Lower lobe of right lung (tissue), 2 donors: ENCODE measurements around the gene PANK2. TPM values are rescaled to one million over a fixed set of nuclear protein-coding genes. Genes with fewer than 3 reads are reported as not detected.
"Not testable (repeated sequence)": the region's sequence is repeated elsewhere in the genome, so short reads cannot be mapped to it uniquely, and the experiment has no call there.

Experiments
- ATAC-seq, 2 donors: fragments of 200-7000 bp; cut with Tn5 transposase; one replicate each; pipeline ENCODE4 v1.9.1; 2020 to 2022; ENCODE audit warnings: mild to moderate bottlenecking in 2 of 2, moderate library complexity in 2 of 2
- DNase-seq: peaks from one replicate; pipeline ENCODE4 v3.0.0-alpha.2; 2020
- H3K27ac ChIP-seq: fragments of 200-600 bp; one replicate; pipeline ENCODE4 v1.8.0; 2022
- H3K27me3 ChIP-seq: fragments of 200-600 bp; one replicate; pipeline ENCODE4 v1.8.0; 2022; ENCODE audit warnings: low read depth
- H3K36me3 ChIP-seq: fragments of 200-600 bp; one replicate; pipeline ENCODE4 v1.8.0; 2022; ENCODE audit warnings: mild to moderate bottlenecking
- H3K4me1 ChIP-seq: fragments of 200-600 bp; one replicate; pipeline ENCODE4 v1.8.0; 2022
- H3K4me3 ChIP-seq: fragments of 200-600 bp; one replicate; pipeline ENCODE4 v1.8.0; 2022; ENCODE audit warnings: mild to moderate bottlenecking
- H3K9me3 ChIP-seq: fragments of 200-600 bp; one replicate; pipeline ENCODE4 v1.8.0; 2022
- CTCF ChIP-seq: fragments of 200-600 bp; IDR thresholded peaks from one replicate; pipeline ENCODE4 v1.8.0; 2022; ENCODE audit warnings: antibody characterized with exemption, mild to moderate bottlenecking
- intact Hi-C: fragments of 100-400 bp; cut with DNase I; formaldehyde crosslinking; loops from one replicate; pipeline ENCODE4 v1.11.0; 2022
- total RNA-seq: library from RNA; stranded (reverse); fragmentation: NEBNext Ultra II Directional; extraction: Animal tissue kit (Norgen Biotek cat#: 25700); gene quantifications from one replicate; pipeline ENCODE4 v1.2.1, GENCODE V29; 2021
- donor health status: DM: no; HTN: yes; CAD: no; lungs with severe emphysema.

The PANK2 gene
- total RNA-seq, 1 donor from 2014 or later = 39.1 TPM

- TF ChIP-seq CTCF = no peak
- DNase-seq (no peak), ATAC-seq (no peak)
- Histone ChIP-seq H3K36me3 (no peaks in the 10 kb centered on the region), H3K27me3 (no peaks in the 10 kb centered on the region), H3K4me1 (peaks cover 70% of the 10 kb centered on the region), H3K27ac (no peak overlapping the region), H3K4me3 (peak overlapping the region; percentile 92), H3K9me3 (no peaks in the 10 kb centered on the region)
- intact Hi-C loops = no loop called here
These were observed 2.1 kb downstream of the PANK2 start for GRCh38 chr20:3890999-3891929.

GRCh38 chr20:3894796-3895195 lies 5.6 kb downstream of the PANK2 start:
- Histone ChIP-seq H3K9me3 (no peaks in the 10 kb centered on the region), H3K27ac (no peak overlapping the region), H3K36me3 (no peaks in the 10 kb centered on the region), H3K4me1 (peaks cover 96% of the 10 kb centered on the region), H3K27me3 (no peaks in the 10 kb centered on the region), H3K4me3 (no peak overlapping the region)
- ATAC-seq (no peak), DNase-seq (no peak)
- intact Hi-C loops = no loop called here
- no peak for TF ChIP-seq CTCF

GRCh38 chr20:3896302-3896701 lies 7.1 kb downstream of the PANK2 start:
- Histone ChIP-seq H3K9me3 (no peaks in the 10 kb centered on the region), H3K27ac (no peak overlapping the region), H3K27me3 (no peaks in the 10 kb centered on the region), H3K4me1 (peaks cover 99% of the 10 kb centered on the region), H3K36me3 (no peaks in the 10 kb centered on the region), H3K4me3 (no peak overlapping the region)
- intact Hi-C loops = no loop called here
- TF ChIP-seq CTCF = no peak
- ATAC-seq = no peak
- DNase-seq = no peak

GRCh38 chr20:3896853-3897583 lies 7.8 kb downstream of the PANK2 start:
- Histone ChIP-seq H3K4me1 (peaks cover 99% of the 10 kb centered on the region), H3K27me3 (no peaks in the 10 kb centered on the region), H3K9me3 (no peaks in the 10 kb centered on the region), H3K4me3 (no peak overlapping the region), H3K27ac (no peak overlapping the region), H3K36me3 (no peaks in the 10 kb centered on the region)
- DNase-seq = no peak
- no peak for TF ChIP-seq CTCF
- no peak for ATAC-seq
- intact Hi-C loops = no loop called here

- peaks cover 98% of the 10 kb centered on the region for H3K4me1 ChIP-seq
- H3K36me3 ChIP-seq, H3K27ac ChIP-seq, H3K9me3 ChIP-seq, H3K4me3 ChIP-seq, ATAC-seq, H3K27me3 ChIP-seq, intact Hi-C loops, DNase-seq: not testable (repeated sequence)
These were observed 9.0 kb downstream of the PANK2 start for GRCh38 chr20:3898181-3898580.

- Histone ChIP-seq H3K36me3 (no peaks in the 10 kb centered on the region), H3K27me3 (no peaks in the 10 kb centered on the region), H3K9me3 (no peaks in the 10 kb centered on the region), H3K27ac (no peak overlapping the region), H3K4me3 (no peak overlapping the region), H3K4me1 (peaks cover 98% of the 10 kb centered on the region)
- intact Hi-C loops = no loop called here
- TF ChIP-seq CTCF = no peak
- DNase-seq (no peak), ATAC-seq (no peak)
These were observed 9.5 kb downstream of the PANK2 start for GRCh38 chr20:3898639-3899038.
